Breast epithelium (tissue), 3 donors: ENCODE data around the gene NFASC.

Experiments
- CTCF ChIP-seq, 3 donors: fragments of 450-650 bp; IDR thresholded peaks; one replicate each; pipeline ENCODE4 v1.5.1; 2016 to 2017; ENCODE audit warnings: antibody characterized with exemption in 3 of 3, mild to moderate bottlenecking in 3 of 3, moderate library complexity in 3 of 3
- POLR2A ChIP-seq: fragments of 450-650 bp; IDR thresholded peaks from one replicate; pipeline ENCODE4 v1.6.1; 2016; ENCODE audit warnings: antibody characterized with exemption, mild to moderate bottlenecking, moderate library complexity

GRCh38 chr1:204885288-204885711, 14.6 kb downstream of the NFASC start:
- no peak for TF ChIP-seq CTCF (IDR thresholded peaks at IDR 0.05)
- no peak for TF ChIP-seq POLR2A
